ENCODE results near the gene SH3GLB2.
"Not testable (repeated sequence)": the region's sequence is repeated elsewhere in the genome, so short reads cannot be mapped to it uniquely, and the experiment has no call there.

The SH3GLB2 gene

GRCh38 chr9:129042016-129042415 lies 13.9 kb upstream of the SH3GLB2 start:
- Histone ChIP-seq H3K9me3 (ENCODE audit: control insufficient read depth, low read depth, low read length) (no peaks in the 10 kb centered on the region), H3K4me1 (ENCODE audit: control insufficient read depth, low read depth, low read length) (peaks cover 6% of the 10 kb centered on the region), H3K36me3 (ENCODE audit: control insufficient read depth, low read depth, low read length) (peaks cover 14% of the 10 kb centered on the region), H3K4me3 (ENCODE audit: low read length) (no peak overlapping the region), H3K27ac (ENCODE audit: low read length) (no peak overlapping the region), H3K9ac (ENCODE audit: low read length) (no peak overlapping the region), H3K27me3 (ENCODE audit: control insufficient read depth, insufficient read depth, low read length) (no peaks in the 10 kb centered on the region)

- peaks cover 14% of the 10 kb centered on the region for H3K36me3 ChIP-seq (ENCODE audit: control insufficient read depth, low read depth, low read length)
- H3K4me3 ChIP-seq (ENCODE audit: low read length), result no peak overlapping the region
- no peaks in the 10 kb centered on the region for H3K9me3 ChIP-seq (ENCODE audit: control insufficient read depth, low read depth, low read length)
- H3K9ac ChIP-seq (ENCODE audit: low read length), result no peak overlapping the region
- H3K27me3 ChIP-seq (ENCODE audit: control insufficient read depth, insufficient read depth, low read length), result no peaks in the 10 kb centered on the region
- H3K4me1 ChIP-seq (ENCODE audit: control insufficient read depth, low read depth, low read length), result peaks cover 6% of the 10 kb centered on the region
- H3K27ac ChIP-seq (ENCODE audit: low read length), result no peak overlapping the region
These were observed 12.0 kb upstream of the SH3GLB2 start for GRCh38 chr9:129040113-129040643.

- Histone ChIP-seq H3K4me1 (ENCODE audit: control insufficient read depth, low read depth, low read length) (peaks cover 6% of the 10 kb centered on the region), H3K36me3 (ENCODE audit: control insufficient read depth, low read depth, low read length) (peaks cover 14% of the 10 kb centered on the region), H3K27me3 (ENCODE audit: control insufficient read depth, insufficient read depth, low read length) (no peaks in the 10 kb centered on the region), H3K4me3 (ENCODE audit: low read length) (no peak overlapping the region), H3K9ac (ENCODE audit: low read length) (no peak overlapping the region), H3K9me3 (ENCODE audit: control insufficient read depth, low read depth, low read length) (no peaks in the 10 kb centered on the region), H3K27ac (ENCODE audit: low read length) (no peak overlapping the region)
These were observed 10.2 kb upstream of the SH3GLB2 start for GRCh38 chr9:129038109-129038852.

DNA sequence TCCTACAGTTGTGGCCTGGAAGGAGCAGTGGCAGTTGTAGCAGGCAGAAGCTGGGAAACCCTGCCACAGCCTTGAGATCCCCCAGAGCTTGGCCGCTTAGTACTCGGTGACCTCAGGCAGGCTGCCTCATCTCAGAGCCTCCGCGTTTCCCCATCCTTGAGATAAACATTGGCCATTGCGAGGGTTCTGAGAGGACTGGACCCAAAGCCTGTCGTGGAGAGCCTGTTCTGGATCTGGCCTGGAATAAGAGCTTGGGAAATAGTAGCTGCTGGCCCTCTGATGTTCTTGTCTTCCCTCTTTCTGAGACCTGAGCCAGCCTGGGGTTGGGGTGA lies 9.6 kb upstream of the SH3GLB2 start:
- H3K27me3 ChIP-seq (ENCODE audit: control insufficient read depth, insufficient read depth, low read length), result no peaks in the 10 kb centered on the region
- H3K27ac ChIP-seq (ENCODE audit: low read length), result no peak overlapping the region

DNA sequence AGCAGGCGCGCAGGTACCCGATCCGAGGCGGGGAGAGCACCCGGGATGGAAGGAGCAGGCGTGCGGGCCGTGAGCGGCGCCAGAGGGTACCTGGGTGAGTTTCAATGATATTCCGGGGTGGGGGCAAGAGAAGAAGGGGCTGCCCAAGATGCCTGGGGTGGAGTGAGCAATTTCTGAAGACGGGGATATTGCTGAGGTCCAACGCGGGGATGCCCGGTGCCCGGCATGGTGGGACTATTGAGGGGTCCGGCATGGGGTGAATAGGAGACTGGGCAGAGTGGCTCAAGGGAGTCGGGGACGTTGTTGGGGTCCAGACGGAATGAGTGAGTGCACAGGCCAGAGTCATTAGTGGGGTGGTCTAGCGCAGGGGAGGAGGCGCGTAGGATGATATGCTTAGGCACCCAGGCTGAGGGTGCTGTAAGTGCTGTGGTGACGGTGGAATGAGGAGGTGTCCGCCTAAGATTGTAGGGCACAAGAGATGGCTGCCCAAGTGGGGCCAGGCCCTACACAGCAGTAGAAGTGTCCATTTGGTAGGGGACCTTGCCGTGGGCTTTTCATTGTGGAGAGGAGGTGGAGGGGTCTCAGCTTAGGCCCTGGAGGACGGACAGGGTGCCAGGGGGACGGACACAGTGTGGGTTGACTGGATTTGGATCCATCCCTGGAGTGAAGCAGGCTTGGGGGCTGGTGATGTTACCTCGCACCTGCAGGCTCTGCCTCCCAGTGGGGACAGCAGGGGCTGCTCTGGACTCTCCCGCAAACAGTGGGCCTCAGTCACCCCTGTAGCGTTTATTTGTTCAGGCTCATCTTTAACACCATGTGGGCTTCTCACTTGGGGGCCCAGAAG lies 9.0 kb upstream of the SH3GLB2 start:
- Histone ChIP-seq H3K4me3 (ENCODE audit: low read length) (peak overlapping the region; percentile 87), H3K9ac (ENCODE audit: low read length) (peak overlapping the region; percentile 58), H3K36me3 (ENCODE audit: control insufficient read depth, low read depth, low read length) (peaks cover 8% of the 10 kb centered on the region), H3K27me3 (ENCODE audit: control insufficient read depth, insufficient read depth, low read length) (no peaks in the 10 kb centered on the region), H3K27ac (ENCODE audit: low read length) (no peak overlapping the region), H3K4me1 (ENCODE audit: control insufficient read depth, low read depth, low read length) (peaks cover 6% of the 10 kb centered on the region), H3K9me3 (ENCODE audit: control insufficient read depth, low read depth, low read length) (no peaks in the 10 kb centered on the region)

More for the DNA sequence above, 9.6 kb upstream of the SH3GLB2 start:
- H3K9ac ChIP-seq (ENCODE audit: low read length), result no peak overlapping the region
- H3K4me1 ChIP-seq (ENCODE audit: control insufficient read depth, low read depth, low read length), result peaks cover 6% of the 10 kb centered on the region
- no peaks in the 10 kb centered on the region for H3K9me3 ChIP-seq (ENCODE audit: control insufficient read depth, low read depth, low read length)
- peaks cover 14% of the 10 kb centered on the region for H3K36me3 ChIP-seq (ENCODE audit: control insufficient read depth, low read depth, low read length)
- peak overlapping the region; percentile 87 for H3K4me3 ChIP-seq (ENCODE audit: low read length)

DNA sequence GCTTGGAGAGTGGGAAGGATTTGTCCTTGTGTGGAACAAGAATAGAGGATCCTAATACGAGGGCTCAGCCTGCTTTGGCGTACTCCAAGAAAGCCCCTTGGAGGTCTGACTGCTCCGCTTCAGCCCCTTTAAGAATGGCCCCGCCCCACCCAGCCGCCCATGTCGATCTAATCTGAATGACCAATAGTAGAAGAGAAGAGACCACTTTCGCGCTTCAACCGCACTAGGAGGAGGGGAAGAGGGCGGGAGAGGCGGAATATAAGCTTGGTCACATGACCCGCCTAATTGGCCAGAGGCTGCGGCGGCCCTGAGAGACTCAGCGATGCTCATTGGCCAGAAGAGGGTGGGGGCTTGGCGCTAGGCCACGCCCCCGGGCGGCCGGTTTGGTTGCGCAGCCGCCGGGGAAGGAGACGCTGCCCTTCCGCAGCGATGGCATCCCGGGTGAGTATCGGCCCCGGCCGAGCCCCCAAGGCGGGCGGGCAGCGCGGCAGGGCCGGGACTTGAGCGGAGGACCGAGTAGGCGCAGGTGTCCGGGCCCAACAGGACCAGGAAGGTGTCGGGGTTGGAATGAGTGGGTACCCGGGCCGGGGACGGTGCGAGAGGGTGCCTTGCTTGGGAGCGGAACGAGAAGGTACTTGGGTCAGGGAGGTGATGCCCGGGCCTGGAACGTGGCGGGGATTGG lies 8.3 kb upstream of the SH3GLB2 start, which contains the start of gene MIGA2:
Gene MIGA2, plus strand, starts transcription at position 386 of the 682 bp plus-strand sequence. CDS start 3,969 bp downstream, outside the sequence.
- H3K9me3 ChIP-seq (ENCODE audit: control insufficient read depth, low read depth, low read length), result no peaks in the 10 kb centered on the region
- peak within 1 kb of the TSS; percentile 87 for H3K4me3 ChIP-seq (ENCODE audit: low read length)
- H3K9ac ChIP-seq (ENCODE audit: low read length), result peak within 1 kb of the TSS; percentile 58
- H3K4me1 ChIP-seq (ENCODE audit: control insufficient read depth, low read depth, low read length), result peaks cover 6% of the 10 kb centered on the region
- H3K27ac ChIP-seq (ENCODE audit: low read length), result no peak within 1 kb of the TSS
- H3K36me3 ChIP-seq (ENCODE audit: control insufficient read depth, low read depth, low read length), result peaks cover under 1% of the 10 kb centered on the region
- H3K27me3 ChIP-seq (ENCODE audit: control insufficient read depth, insufficient read depth, low read length), result no peaks in the 10 kb centered on the region

GRCh38 chr9:129035838-129036237 lies 7.7 kb upstream of the SH3GLB2 start:
- H3K27ac ChIP-seq (ENCODE audit: low read length); H3K27me3 ChIP-seq (ENCODE audit: control insufficient read depth, insufficient read depth, low read length); H3K9ac ChIP-seq (ENCODE audit: low read length); H3K9me3 ChIP-seq (ENCODE audit: control insufficient read depth, low read depth, low read length); H3K4me1 ChIP-seq (ENCODE audit: control insufficient read depth, low read depth, low read length); H3K36me3 ChIP-seq (ENCODE audit: control insufficient read depth, low read depth, low read length): not testable (repeated sequence)
- H3K4me3 ChIP-seq (ENCODE audit: low read length), result peak overlapping the region; percentile 87

DNA sequence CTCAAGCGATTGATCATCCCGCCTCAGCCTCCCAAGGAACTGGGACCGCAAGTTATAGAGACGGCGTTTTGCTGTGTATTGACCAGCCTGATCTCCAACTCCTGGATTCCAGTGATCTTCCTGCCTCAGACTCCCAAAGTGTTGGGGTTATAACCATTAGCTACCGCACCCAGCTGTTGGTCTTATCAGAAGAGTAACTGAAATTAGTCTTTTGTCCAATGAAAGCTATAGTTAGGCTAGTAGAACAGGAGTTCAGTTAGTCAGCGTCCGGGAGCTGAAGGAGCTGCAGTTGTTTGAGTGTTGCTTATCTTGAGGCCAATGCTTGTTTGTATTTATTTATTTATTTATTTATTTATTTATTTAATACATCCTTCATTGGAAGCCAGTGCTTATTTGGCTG lies 5.1 kb upstream of the SH3GLB2 start:
- Histone ChIP-seq H3K27ac (ENCODE audit: low read length) (no peak overlapping the region), H3K9me3 (ENCODE audit: control insufficient read depth, low read depth, low read length) (no peaks in the 10 kb centered on the region), H3K36me3 (ENCODE audit: control insufficient read depth, low read depth, low read length) (no peaks in the 10 kb centered on the region), H3K4me3 (ENCODE audit: low read length) (no peak overlapping the region), H3K27me3 (ENCODE audit: control insufficient read depth, insufficient read depth, low read length) (no peaks in the 10 kb centered on the region), H3K9ac (ENCODE audit: low read length) (no peak overlapping the region), H3K4me1 (ENCODE audit: control insufficient read depth, low read depth, low read length) (peaks cover 6% of the 10 kb centered on the region)

DNA sequence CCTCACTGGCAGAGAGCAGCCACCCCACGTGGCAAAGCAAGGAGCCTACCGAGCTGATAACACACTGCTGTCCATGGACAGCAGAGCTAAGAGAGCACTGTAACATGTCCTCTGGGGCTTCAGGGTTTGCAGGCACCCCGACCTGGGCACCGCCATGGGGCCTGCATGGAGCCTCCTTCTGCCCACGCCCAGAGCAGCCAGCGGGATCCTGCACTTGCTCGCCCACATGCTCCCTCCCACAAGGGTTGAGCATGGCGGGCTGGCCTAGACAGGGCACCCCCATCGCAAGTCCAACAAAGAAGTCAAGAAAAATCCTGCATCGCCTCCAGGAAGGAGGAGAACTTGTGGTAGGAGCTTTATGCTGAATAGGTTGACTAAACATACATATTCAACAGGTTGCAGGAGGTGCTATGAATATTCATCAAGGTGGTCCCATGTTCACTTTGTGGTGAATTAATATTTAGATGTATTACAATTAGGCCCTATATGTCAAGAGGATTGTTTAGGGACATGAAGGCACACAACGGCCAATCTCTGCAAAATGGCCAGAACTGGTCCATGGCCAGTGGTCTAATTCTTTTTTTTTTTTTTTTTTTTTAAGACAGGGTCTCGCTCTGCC lies 4.5 kb upstream of the SH3GLB2 start:
- Histone ChIP-seq H3K36me3 (ENCODE audit: control insufficient read depth, low read depth, low read length) (no peaks in the 10 kb centered on the region), H3K27me3 (ENCODE audit: control insufficient read depth, insufficient read depth, low read length) (no peaks in the 10 kb centered on the region), H3K27ac (ENCODE audit: low read length) (no peak overlapping the region), H3K4me1 (ENCODE audit: control insufficient read depth, low read depth, low read length) (peaks cover 4% of the 10 kb centered on the region), H3K9ac (ENCODE audit: low read length) (no peak overlapping the region), H3K4me3 (ENCODE audit: low read length) (no peak overlapping the region), H3K9me3 (ENCODE audit: control insufficient read depth, low read depth, low read length) (no peaks in the 10 kb centered on the region)

DNA sequence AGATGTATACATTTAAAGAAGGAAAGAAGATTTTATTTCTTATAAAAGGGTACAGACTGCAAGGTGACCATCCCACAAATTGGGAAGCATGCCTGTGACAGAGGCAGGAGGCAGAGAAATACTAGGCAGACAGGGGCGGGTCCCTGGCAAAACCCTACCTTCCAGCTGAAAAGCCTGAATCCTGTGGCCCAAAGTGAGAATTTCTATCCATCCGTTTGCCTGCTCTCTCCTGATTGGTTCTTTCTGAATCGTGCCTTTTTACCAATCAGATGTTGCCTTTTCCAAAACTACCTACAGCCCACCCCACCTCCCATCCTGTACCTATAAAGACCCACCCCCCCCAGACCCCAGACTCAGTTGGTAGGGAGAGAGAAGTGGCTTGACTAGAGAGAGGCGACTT lies 3.4 kb upstream of the SH3GLB2 start:
- H3K36me3 ChIP-seq (ENCODE audit: control insufficient read depth, low read depth, low read length), result no peaks in the 10 kb centered on the region
- no peaks in the 10 kb centered on the region for H3K27me3 ChIP-seq (ENCODE audit: control insufficient read depth, insufficient read depth, low read length)
- no peak overlapping the region for H3K27ac ChIP-seq (ENCODE audit: low read length)
- no peak overlapping the region for H3K9ac ChIP-seq (ENCODE audit: low read length)
- H3K9me3 ChIP-seq (ENCODE audit: control insufficient read depth, low read depth, low read length), result no peaks in the 10 kb centered on the region
- no peak overlapping the region for H3K4me3 ChIP-seq (ENCODE audit: low read length)
- H3K4me1 ChIP-seq (ENCODE audit: control insufficient read depth, low read depth, low read length), result peaks cover 10% of the 10 kb centered on the region

DNA sequence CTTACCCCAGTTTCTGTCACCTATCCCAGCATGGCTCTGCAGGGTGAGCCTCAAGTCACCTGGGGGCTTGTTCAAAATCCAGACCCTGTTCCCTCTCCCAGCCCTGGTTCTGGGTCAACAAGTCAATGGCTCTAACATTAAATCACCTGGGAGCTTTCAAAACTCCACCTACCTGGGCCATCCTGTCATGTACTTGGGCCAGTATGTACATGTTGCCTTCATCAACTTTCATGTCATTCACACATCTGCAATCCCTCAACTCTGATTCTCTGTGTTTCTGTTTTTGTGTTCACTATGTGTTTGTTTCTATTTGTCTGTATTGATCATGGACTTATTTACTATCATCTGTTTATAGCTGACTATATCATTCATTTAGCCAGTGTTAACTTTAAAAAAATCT lies 2.1 kb upstream of the SH3GLB2 start:
- peaks cover 10% of the 10 kb centered on the region for H3K4me1 ChIP-seq (ENCODE audit: control insufficient read depth, low read depth, low read length)
- H3K9me3 ChIP-seq (ENCODE audit: control insufficient read depth, low read depth, low read length), result no peaks in the 10 kb centered on the region
- H3K27me3 ChIP-seq (ENCODE audit: control insufficient read depth, insufficient read depth, low read length), result no peaks in the 10 kb centered on the region
- H3K27ac ChIP-seq (ENCODE audit: low read length), result no peak overlapping the region
- no peaks in the 10 kb centered on the region for H3K36me3 ChIP-seq (ENCODE audit: control insufficient read depth, low read depth, low read length)
- no peak overlapping the region for H3K9ac ChIP-seq (ENCODE audit: low read length)
- H3K4me3 ChIP-seq (ENCODE audit: low read length), result no peak overlapping the region

Data from iPS-18a (cell line).